Measurements from ENCODE around the gene FRS3. TPM values are rescaled to one million over a fixed set of nuclear protein-coding genes. Genes with fewer than 3 reads are reported as not detected.
A peak's percentile ranks its signal among the peaks of the same experiment; 100 is the strongest.

The FRS3 gene
- total and polyA plus RNA-seq, 2 of the 13 experiments (the other 11 are each of a cell fraction or from before 2014, with no cell fraction given), result 3.0 to 7.4 TPM

GRCh38 chr6:41770381-41771057, 9.2 kb downstream of the FRS3 start:
- H4K20me1 ChIP-seq (ENCODE audit: insufficient read depth, low read length), result no peaks in the 10 kb centered on the region
- intact Hi-C loops (cut with micrococcal nuclease; ENCODE audit: unreplicated experiment) (no loop called here), in situ Hi-C loops (cut with HindIII; ENCODE audit: extremely low pct_ligation_motif_present, low pct_unique_long_range_greater_than_20kb) (no loop called here)
- H3K9ac ChIP-seq (ENCODE audit: insufficient read depth, low read depth, low read length), result no peak overlapping the region
- H3K4me1 ChIP-seq (ENCODE audit: insufficient read depth, low read length), result peaks cover 44% of the 10 kb centered on the region
- CTCF ChIA-PET (ENCODE audit: low intra/inter-chr PET ratio, low total read pairs), result no interaction called here
- H3K27me3 ChIP-seq (ENCODE audit: control insufficient read depth in 1 of 2, insufficient read depth in 2 of 2, low read length in 2 of 2), result no peaks in the 10 kb centered on the region
- DNase-seq (ENCODE audit: low spot score) (no peak), ATAC-seq (no peak), FAIRE-seq (no peak)
- TF ChIP-seq AGO2 (optimal IDR thresholded peaks at IDR 0.05; ENCODE audit: low read depth, low read length) (peak; percentile 41), SRSF1 (optimal IDR thresholded peaks at IDR 0.05; ENCODE audit: low read depth, low read length) (no peak)
- H3K4me3 ChIP-seq (replicated peaks in 1 of 3; ENCODE audit: insufficient read depth in 1 of 3, low read depth in 2 of 3, low read length in 3 of 3), result no peak overlapping the region
- 98% methylated on average over 30 of the region's 30 CpGs for WGBS (ENCODE audit: low lambda C conversion rate)
- H2AFZ ChIP-seq (ENCODE audit: low read length), result no peak overlapping the region
- POLR2A ChIA-PET, result interaction anchor here (4.6 kb wide), 1 partner anchor 32 kb away, joined by 112 read pairs; the partner anchor contains the start of gene TFEB
- no peak overlapping the region for H3K4me2 ChIP-seq (ENCODE audit: low read depth, low read length)
- no peak overlapping the region for H3K27ac ChIP-seq (ENCODE audit: extremely low read length, insufficient read depth, low read length)
- H3K79me2 ChIP-seq (ENCODE audit: insufficient read depth, low read length), result no peaks in the 10 kb centered on the region
- no peaks in the 10 kb centered on the region for H3K9me3 ChIP-seq (ENCODE audit: low read length)
- no TSS peak for BruUV-seq (replicated peaks)
- H3K36me3 ChIP-seq (replicated peaks in 1 of 2; ENCODE audit: control insufficient read depth in 1 of 2, insufficient read depth in 2 of 2, low read length in 2 of 2), result peaks cover 22 to 41% of the 10 kb centered on the region in 2 experiments

DNA sequence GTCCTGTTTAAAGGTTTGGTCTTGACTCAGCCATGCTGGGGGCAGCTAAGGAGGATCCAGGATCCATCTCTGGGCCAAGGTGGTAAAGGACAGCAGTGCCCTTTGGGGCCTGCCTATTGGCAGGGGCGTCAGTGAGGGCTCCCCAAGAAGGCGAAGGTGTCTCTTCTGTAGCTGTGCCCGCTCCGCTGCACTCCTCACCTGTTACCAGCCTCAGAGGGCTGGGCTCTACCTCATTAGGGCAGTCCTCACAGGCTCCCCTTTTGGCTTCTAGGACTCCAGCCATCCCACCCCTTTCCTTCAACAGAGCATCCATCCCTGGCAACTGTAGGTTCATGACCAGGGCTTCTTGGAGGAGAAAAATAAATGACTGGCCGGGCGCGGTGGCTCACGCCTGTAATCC, 10.3 kb downstream of the FRS3 start:
- Histone ChIP-seq H3K9ac (ENCODE audit: insufficient read depth, low read depth, low read length) (peak overlapping the region; percentile 62), H2AFZ (ENCODE audit: low read length) (no peak overlapping the region), H4K20me1 (ENCODE audit: insufficient read depth, low read length) (no peaks in the 10 kb centered on the region), H3K4me3 (replicated peaks in 1 of 3; ENCODE audit: insufficient read depth in 1 of 3, low read depth in 2 of 3, low read length in 3 of 3) (no peak overlapping the region), H3K4me2 (ENCODE audit: low read depth, low read length) (peak overlapping the region; percentile 63), H3K9me3 (ENCODE audit: low read length) (no peaks in the 10 kb centered on the region), H3K27me3 (ENCODE audit: control insufficient read depth in 1 of 2, insufficient read depth in 2 of 2, low read length in 2 of 2) (no peaks in the 10 kb centered on the region), H3K4me1 (ENCODE audit: insufficient read depth, low read length) (peaks cover 38% of the 10 kb centered on the region), H3K27ac (ENCODE audit: extremely low read length, insufficient read depth, low read length) (peak overlapping the region; percentile 75), H3K36me3 (replicated peaks in 1 of 2; ENCODE audit: control insufficient read depth in 1 of 2, insufficient read depth in 2 of 2, low read length in 2 of 2) (peaks cover 14 to 30% of the 10 kb centered on the region in 2 experiments; a peak in 4 of 5 replicates), H3K79me2 (ENCODE audit: insufficient read depth, low read length) (no peaks in the 10 kb centered on the region)
- ChIA-PET CTCF (ENCODE audit: low intra/inter-chr PET ratio, low total read pairs) (no interaction called here), POLR2A (interaction anchor here (1.0 to 4.6 kb wide), 11 partner anchors 10 to 281 kb away, joined by 4 to 112 read pairs (median 7); partner anchors contain the start of genes FRS3, PGC, TAF8 and TFEB)
- no TSS peak for BruUV-seq (replicated peaks)
- intact Hi-C loops (cut with micrococcal nuclease; ENCODE audit: unreplicated experiment) (loop anchor here (2.0 kb wide), 1 partner anchor 35 kb away; the partner anchor contains the start of gene TFEB), in situ Hi-C loops (cut with HindIII; ENCODE audit: extremely low pct_ligation_motif_present, low pct_unique_long_range_greater_than_20kb) (no loop called here)
- DNase-seq (ENCODE audit: low spot score) (no peak), FAIRE-seq (no peak), ATAC-seq (no peak)
- WGBS (ENCODE audit: low lambda C conversion rate), result 97% methylated on average over 8 of the region's 8 CpGs
- 0 out of 2 replicates have a peak, but pooled peaks have one; percentile 8 for TF ChIP-seq DMAP1 (CRISPR knock-in tag; IDR thresholded peaks at IDR 0.05)
- 0 out of 2 replicates have a peak, but pooled peaks have one; percentile 59 for TF ChIP-seq GTF3A (CRISPR knock-in tag; conservative IDR thresholded peaks at IDR 0.05)
- TF ChIP-seq FUBP1 (CRISPR knock-in tag; IDR thresholded peaks at IDR 0.05; ENCODE audit: borderline replicate concordance), result no peak
- no peak for TF ChIP-seq ZNF136 (CRISPR knock-in tag; IDR thresholded peaks at IDR 0.05; ENCODE audit: low read depth)
- no peak for TF ChIP-seq MYNN (CRISPR knock-in tag; IDR thresholded peaks at IDR 0.05; ENCODE audit: low read depth)
- TF ChIP-seq, protein P1, sequence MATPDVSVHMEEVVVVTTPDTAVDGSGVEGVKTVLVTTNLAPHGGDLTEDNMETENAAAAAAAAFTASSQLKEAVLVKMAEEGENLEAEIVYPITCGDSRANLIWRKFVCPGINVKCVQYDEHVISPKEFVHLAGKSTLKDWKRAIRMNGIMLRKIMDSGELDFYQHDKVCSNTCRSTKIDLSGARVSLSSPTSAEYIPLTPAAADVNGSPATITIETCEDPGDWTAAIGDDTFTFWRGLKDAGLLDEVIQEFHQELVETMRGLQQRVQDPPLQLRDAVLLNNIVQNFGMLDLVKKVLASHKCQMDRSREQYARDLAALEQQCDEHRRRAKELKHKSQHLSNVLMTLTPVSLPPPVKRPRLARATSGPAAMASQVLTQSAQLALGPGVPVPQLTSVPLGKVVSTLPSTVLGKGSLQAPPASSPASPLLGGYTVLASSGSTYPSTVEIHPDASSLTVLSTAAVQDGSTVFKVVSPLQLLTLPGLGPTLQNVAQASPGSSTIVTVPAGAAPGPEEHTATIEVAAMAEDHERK (CRISPR knock-in tag; IDR thresholded peaks at IDR 0.05; ENCODE audit: low read depth), result no peak
